ENCODE results near the gene KRTAP4-8. TPM values are rescaled to one million over a fixed set of nuclear protein-coding genes. Genes with fewer than 3 reads are reported as not detected.
"Not testable (repeated sequence)": the region's sequence is repeated elsewhere in the genome, so short reads cannot be mapped to it uniquely, and the experiment has no call there.

Gene KRTAP4-8
- polyA plus RNA-seq, 3 donors: not detected

GRCh38 chr17:41071606-41072360 is 26.2 kb downstream of the KRTAP4-8 start:
- 83 to 88% (median 84%) methylated on average over 5 of the region's 5 CpGs for WGBS, 3 donors
- no peak overlapping the region for H3K27ac ChIP-seq (ENCODE audit: low read depth, low read length)

GRCh38 chr17:41069031-41069430 is 28.9 kb downstream of the KRTAP4-8 start:
- 54 to 81% (median 61%) methylated on average over 3 of the region's 3 CpGs for WGBS, 3 donors
- H3K27ac ChIP-seq (ENCODE audit: low read depth, low read length): no peak overlapping the region

GRCh38 chr17:41067281-41067680 is 30.7 kb downstream of the KRTAP4-8 start:
- H3K27ac ChIP-seq (ENCODE audit: low read depth, low read length): no peak overlapping the region

DNA sequence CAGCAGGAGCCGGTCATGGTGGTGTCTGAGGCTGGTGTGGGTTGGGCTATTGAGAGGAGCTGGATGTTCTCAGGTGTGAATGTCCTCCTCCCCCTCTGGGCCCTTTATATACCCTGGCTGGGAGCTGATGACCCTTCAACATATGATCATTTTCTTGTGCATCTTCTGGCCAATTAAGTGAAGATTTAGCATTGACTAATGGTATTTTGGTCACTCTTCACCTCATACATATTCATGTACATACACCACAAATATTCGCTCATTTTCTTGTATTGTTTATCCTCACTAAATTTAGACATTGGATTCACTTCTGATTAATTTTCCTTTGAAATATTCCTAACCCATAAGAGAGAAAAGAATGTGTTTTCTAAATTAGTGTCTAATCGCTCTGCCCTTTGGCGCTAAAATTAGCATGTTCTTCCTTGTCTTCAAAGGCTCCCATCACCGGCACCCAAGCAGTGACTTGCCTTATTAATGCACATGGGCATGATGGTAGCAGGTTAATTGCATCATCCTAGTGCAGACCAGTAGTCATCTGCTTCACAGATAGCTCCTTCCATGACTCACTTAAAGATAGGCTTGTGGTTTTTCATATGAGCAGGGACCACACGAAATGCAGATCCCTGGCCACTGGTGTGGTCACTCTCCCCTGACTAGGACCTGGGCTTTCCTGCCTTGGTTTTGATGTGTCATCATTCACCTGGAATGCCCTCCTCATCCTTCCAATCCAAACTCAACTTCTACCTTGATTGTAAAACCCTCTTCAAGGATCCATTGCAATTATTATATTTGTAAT is 31.9 kb downstream of the KRTAP4-8 start, which contains the start of gene KRTAP2-4:
KRTAP2-4 (minus strand) TSS at position 51 of the 796 bp plus-strand sequence; CDS start at position 17, 34 bp downstream.
- 85 to 91% (median 90%) methylated on average over 5 to 6 of the region's 6 CpGs for WGBS, 3 donors

GRCh38 chr17:41065016-41065689 is 32.8 kb downstream of the KRTAP4-8 start:
- H3K27ac ChIP-seq (ENCODE audit: low read depth, low read length): not testable (repeated sequence)
- WGBS, 3 donors: 64 to 72% (median 67%) methylated on average over 6 to 7 of the region's 16 CpGs

More for the DNA sequence above, 31.9 kb downstream of the KRTAP4-8 start, which contains the start of gene KRTAP2-4:
- H3K27ac ChIP-seq (ENCODE audit: low read depth, low read length): no peak within 1 kb of the TSS

- H3K27ac ChIP-seq (ENCODE audit: low read depth, low read length): no peak overlapping the region
- 67 to 85% (median 79%) methylated on average over 1 of the region's 1 CpG for WGBS, 3 donors
These were observed 33.6 kb downstream of the KRTAP4-8 start for GRCh38 chr17:41064301-41064700.

- no peak overlapping the region for H3K27ac ChIP-seq (ENCODE audit: low read depth, low read length)
- 71 to 87% (median 86%) methylated on average over 4 of the region's 4 CpGs for WGBS, 3 donors
These were observed 34.5 kb downstream of the KRTAP4-8 start for GRCh38 chr17:41063449-41063848.

DNA sequence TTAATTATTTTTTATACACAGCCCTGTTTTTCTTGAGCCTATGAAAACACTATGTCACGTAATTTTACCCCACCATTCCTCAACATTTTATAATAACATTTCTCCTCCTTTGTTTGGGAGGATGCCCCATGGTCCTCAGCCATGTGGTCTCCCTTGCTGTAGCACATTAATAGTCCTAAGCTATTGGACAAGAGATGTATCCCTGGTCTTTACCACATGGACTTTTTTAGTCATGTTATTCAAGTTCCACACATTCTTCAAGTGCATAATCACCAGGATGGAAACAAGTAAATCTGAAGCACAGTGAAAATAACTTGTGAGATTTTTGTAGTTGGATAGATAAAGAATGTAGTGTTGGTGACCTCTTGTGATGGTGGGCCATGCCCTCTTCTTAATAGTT is 36.0 kb downstream of the KRTAP4-8 start:
- WGBS, 3 donors: 64 to 65% (median 64%) methylated on average over 1 of the region's 1 CpG
- no peak overlapping the region for H3K27ac ChIP-seq (ENCODE audit: low read depth, low read length)

GRCh38 chr17:41060052-41060604 is 37.8 kb downstream of the KRTAP4-8 start, which contains the start of gene KRTAP2-3:
KRTAP2-3 (minus strand) TSS chr17:41060114; CDS start chr17:41060050, 64 bp downstream.
- no peak within 1 kb of the TSS for H3K27ac ChIP-seq (ENCODE audit: low read depth, low read length)
- 54 to 72% (median 63%) methylated on average over 6 of the region's 6 CpGs for WGBS, 3 donors

- 16 to 40% (median 38%) methylated on average over 9 to 10 of the region's 31 CpGs for WGBS, 3 donors
- not testable (repeated sequence) for H3K27ac ChIP-seq (ENCODE audit: low read depth, low read length)
These were observed 38.5 kb downstream of the KRTAP4-8 start for GRCh38 chr17:41059276-41060051.

DNA sequence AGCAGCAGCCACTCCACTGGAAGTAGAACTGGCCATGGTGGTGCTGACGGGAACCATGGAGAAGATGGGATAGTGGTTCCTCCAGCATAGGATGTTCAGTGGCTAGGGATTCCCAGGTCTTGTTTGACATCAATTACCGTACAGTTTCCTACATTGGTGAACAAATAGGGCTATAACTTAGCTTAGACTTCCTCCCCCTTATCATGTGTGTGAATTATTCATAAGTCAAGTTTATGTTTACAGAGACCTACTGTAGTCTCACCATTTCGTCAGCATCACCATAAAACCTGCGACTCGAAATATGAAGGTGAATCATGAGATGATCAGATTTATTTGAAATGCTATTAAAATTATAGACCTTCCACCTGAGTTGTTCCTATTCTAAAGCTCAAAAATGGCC is 39.2 kb downstream of the KRTAP4-8 start:
- 78 to 92% (median 87%) methylated on average over 5 of the region's 5 CpGs for WGBS, 3 donors
- no peak overlapping the region for H3K27ac ChIP-seq (ENCODE audit: low read depth, low read length)

DNA sequence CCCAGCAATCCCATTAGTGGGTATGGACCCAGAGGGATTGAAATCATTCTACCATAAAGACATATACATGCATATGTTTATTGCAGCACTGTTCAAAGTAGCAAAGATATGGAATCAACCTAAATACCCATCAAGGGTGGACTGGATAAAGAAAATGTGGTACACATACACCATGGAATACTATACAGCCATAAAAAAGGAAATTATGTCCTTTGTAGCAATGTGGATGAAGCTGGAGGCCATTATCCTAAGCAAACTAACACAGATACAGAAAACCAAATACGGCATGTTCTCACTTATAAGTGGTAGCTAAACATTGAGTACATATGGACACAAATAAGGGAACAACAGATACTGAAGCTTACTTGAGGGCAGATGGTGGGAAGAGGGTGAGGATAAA is 40.4 kb downstream of the KRTAP4-8 start:
- WGBS, 3 donors: 91 to 97% (median 97%) methylated on average over 1 of the region's 1 CpG

GRCh38 chr17:41055130-41055529 is 42.8 kb downstream of the KRTAP4-8 start, which contains the start of gene KRTAP2-2:
KRTAP2-2 (minus strand) TSS chr17:41055230; CDS start chr17:41055211, 19 bp downstream.
- H3K27ac ChIP-seq (ENCODE audit: low read depth, low read length): not testable (repeated sequence)
- 18 to 56% (median 56%) methylated on average over 1 of the region's 6 CpGs for WGBS, 3 donors

More for the DNA sequence above, 40.4 kb downstream of the KRTAP4-8 start:
- H3K27ac ChIP-seq (ENCODE audit: low read depth, low read length): no peak overlapping the region

- not testable (repeated sequence) for H3K27ac ChIP-seq (ENCODE audit: low read depth, low read length)
- 69 to 79% (median 77%) methylated on average over 6 to 7 of the region's 9 CpGs for WGBS, 3 donors
These were observed 43.4 kb downstream of the KRTAP4-8 start for GRCh38 chr17:41054556-41054955.

DNA sequence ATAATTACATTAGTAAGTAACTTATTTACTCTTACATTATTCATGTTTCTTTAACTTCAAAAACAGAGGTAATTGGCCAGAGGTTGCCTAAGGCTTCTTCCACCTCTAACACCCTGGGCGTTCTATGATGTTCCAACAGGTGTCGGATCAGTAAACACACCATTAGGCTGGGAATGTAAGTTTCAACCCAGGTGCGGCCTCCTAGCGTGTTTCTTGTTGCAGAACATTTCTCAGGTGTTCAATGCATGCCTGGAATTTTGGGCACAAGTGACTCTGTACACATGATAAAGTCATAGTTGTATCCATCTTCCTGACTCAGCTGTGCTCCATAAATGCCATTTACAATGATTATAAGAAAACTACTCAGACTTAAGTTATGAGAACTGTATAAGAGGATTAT is 43.9 kb downstream of the KRTAP4-8 start:
- H3K27ac ChIP-seq (ENCODE audit: low read depth, low read length): no peak overlapping the region
- WGBS, 3 donors: 64 to 89% (median 86%) methylated on average over 4 of the region's 4 CpGs

DNA sequence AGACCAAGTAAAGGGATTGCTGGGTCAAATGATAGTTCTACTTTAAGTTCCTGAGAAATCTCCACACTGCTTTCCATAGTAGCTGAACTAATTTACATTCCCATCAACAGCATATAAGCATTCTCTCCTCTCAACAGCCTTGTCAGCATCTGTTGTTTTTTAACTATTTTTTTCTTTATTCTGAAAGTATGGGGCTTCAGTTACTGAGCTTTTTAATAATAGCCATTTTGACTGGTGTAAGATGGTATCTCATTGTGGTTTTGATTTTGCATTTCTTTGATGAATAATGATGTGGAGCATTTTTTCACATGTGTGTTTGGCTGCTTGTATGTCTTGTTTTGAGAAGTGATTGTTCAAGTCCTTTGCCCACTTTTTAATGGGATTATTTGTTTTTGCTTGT is 45.4 kb downstream of the KRTAP4-8 start:
- H3K27ac ChIP-seq (ENCODE audit: low read depth, low read length): no peak overlapping the region

DNA sequence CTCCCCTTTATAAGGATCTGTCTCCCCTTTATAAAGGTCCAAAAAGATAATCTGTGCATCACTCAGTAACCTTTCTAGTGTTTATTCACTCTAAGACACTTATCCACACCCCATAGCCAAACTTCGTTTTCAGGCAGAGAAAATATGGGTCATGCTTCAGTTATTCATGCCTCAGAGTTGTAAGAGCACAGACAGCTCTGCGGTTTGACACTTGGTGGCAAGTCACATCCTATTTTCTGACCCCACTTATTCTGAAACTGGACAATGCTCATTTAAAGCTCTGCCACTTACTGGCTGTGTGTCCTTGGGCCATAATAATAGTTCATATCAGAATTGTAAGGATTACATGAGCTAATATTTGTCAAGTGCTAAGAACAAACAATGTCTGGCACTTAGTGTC is 48.8 kb downstream of the KRTAP4-8 start:
- 46 to 49% (median 48%) methylated on average over 2 of the region's 2 CpGs for WGBS, 3 donors
- H3K27ac ChIP-seq (ENCODE audit: low read depth, low read length): no peak overlapping the region

DNA sequence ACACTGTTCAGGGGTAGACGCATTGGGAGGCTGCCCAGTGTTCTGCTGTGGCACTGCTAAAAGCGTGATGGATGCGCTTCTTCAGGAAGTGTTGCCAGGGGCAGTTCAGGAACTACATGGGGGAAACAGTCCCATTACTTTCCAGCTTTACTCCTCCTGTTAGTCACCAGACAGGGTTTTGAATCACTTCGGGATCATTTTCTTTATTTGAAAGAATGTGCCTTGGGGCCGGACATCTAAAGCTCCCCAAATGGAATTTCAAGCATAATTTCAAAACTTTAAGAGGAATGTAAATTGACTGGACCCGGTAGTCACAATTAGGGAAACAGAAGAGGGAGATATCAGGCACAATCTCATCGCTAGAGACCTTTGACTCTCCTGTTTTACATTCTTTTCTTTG is 49.5 kb downstream of the KRTAP4-8 start:
- WGBS, 3 donors: 53 to 70% (median 69%) methylated on average over 7 of the region's 7 CpGs
- H3K27ac ChIP-seq (ENCODE audit: low read depth, low read length): no peak overlapping the region
